OCI-LY1 (cell line): ENCODE data around the gene PDE4D.

Experiments used
- EZH2 ChIP-seq: fragments of 200-600 bp; sonication (generic), shearing (Covaris generic); IDR thresholded peaks from 2 replicates; pipeline ENCODE4 v1.8.0; 2017; ENCODE audit warnings: borderline replicate concordance, mixed run types, mild to moderate bottlenecking, antibody characterized with exemption, low read length, moderate library complexity, mixed read lengths
- TF ChIP-seq, protein P1 (sequence below): fragments of 200-600 bp; sonication (generic), shearing (Covaris generic); IDR thresholded peaks from 2 replicates; pipeline ENCODE4 v1.5.1; 2017; ENCODE audit warnings: mild to moderate bottlenecking, antibody characterized with exemption, low read length, moderate library complexity, mixed read lengths

DNA sequence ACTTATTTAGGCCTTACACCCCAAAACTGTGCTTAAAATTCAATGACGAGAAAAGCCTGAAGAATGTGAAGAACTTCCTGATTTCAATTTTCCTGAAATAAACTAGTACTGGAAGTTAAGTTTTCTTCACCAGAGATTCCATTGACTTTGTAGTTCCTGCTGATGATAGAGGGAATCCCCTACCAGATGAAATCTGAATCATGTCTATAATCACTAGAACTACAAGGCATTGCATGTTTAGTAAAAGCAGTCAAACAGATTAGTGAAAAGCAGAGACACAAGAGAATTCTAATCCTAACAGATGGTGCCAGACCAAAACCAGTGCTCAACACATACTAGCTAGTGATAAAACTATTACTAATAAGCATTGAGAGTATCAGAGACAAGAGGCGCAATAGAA is 130.0 kb downstream of the PDE4D start:
- TF ChIP-seq, protein P1, sequence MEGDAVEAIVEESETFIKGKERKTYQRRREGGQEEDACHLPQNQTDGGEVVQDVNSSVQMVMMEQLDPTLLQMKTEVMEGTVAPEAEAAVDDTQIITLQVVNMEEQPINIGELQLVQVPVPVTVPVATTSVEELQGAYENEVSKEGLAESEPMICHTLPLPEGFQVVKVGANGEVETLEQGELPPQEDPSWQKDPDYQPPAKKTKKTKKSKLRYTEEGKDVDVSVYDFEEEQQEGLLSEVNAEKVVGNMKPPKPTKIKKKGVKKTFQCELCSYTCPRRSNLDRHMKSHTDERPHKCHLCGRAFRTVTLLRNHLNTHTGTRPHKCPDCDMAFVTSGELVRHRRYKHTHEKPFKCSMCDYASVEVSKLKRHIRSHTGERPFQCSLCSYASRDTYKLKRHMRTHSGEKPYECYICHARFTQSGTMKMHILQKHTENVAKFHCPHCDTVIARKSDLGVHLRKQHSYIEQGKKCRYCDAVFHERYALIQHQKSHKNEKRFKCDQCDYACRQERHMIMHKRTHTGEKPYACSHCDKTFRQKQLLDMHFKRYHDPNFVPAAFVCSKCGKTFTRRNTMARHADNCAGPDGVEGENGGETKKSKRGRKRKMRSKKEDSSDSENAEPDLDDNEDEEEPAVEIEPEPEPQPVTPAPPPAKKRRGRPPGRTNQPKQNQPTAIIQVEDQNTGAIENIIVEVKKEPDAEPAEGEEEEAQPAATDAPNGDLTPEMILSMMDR, result no peak
- no peak for TF ChIP-seq EZH2
